Ovary (tissue), 10 donors: ENCODE measurements around the gene IFNG-AS1. TPM values are rescaled to one million over a fixed set of nuclear protein-coding genes. Genes with fewer than 3 reads are reported as not detected.

ENCODE experiments used
- DNase-seq, 5 donors: peaks; one replicate each; pipeline ENCODE4 v3.0.0-alpha.2; 2019 to 2020
- H3K27ac ChIP-seq, 2 donors: fragments of 200-600 bp; one replicate each; pipeline versions ENCODE4 v1.5.1 to v1.8.0; 2019 to 2022
- H3K27me3 ChIP-seq: fragments of 200-600 bp; one replicate; pipeline ENCODE4 v1.8.0; 2022
- H3K36me3 ChIP-seq: fragments of 200-600 bp; sonication (generic); one replicate; pipeline ENCODE4 v1.5.1; 2019
- H3K4me1 ChIP-seq: one replicate; pipeline ENCODE4 v1.8.1; 2013; ENCODE audit warnings: mild to moderate bottlenecking, moderate library complexity; ENCODE audit not compliant: insufficient read depth
- H3K4me3 ChIP-seq: fragments of 200-600 bp; sonication (generic); one replicate; pipeline ENCODE4 v1.5.1; 2017
- H3K9me3 ChIP-seq, 2 donors: fragments of 200-600 bp in 1 of 2; sonication (generic) in 1 of 2; one replicate each; pipeline versions ENCODE4 v1.5.1 to v1.8.1; 2013 to 2019; ENCODE audit warnings: mild to moderate bottlenecking in 1 of 2, moderate library complexity in 1 of 2
- CTCF ChIP-seq, 3 donors: fragments of 450-650 bp in 2 of 3; fragments of 200-600 bp in 1 of 3; IDR thresholded peaks; one replicate each; pipeline versions ENCODE4 v1.5.1 to v1.8.0; 2016 to 2022; ENCODE audit warnings: antibody characterized with exemption in 3 of 3, mild to moderate bottlenecking in 1 of 3
- EP300 ChIP-seq: sonication (generic); formaldehyde crosslinking; IDR thresholded peaks from one replicate; pipeline ENCODE4 v1.6.1; 2017; ENCODE audit warnings: antibody characterized with exemption
- POLR2A ChIP-seq: fragments of 450-650 bp; IDR thresholded peaks from one replicate; pipeline ENCODE4 v1.6.1; 2017; ENCODE audit warnings: antibody characterized with exemption, mild to moderate bottlenecking, moderate library complexity
- WGBS, 3 donors: extraction: QIAGEN DNeasy Blood & Tissue Kit in 1 of 3; methylation state at CpG; one replicate each; pipeline versions ENCODE4 v1.1.5 to v1.1.7; 2013 to 2017; 5-methylcytosine and 5-hydroxymethylcytosine counted together
- intact Hi-C, 4 donors: fragments of 100-400 bp; cut with DNase I; formaldehyde crosslinking; loops; one replicate each; pipeline versions ENCODE4 v1.11.0 to v1.15.1; 2022 to 2023
- long read RNA-seq, 3 donors: library from polyadenylated mRNA in 2 of 3; unstranded in 2 of 3; transcript quantifications; one replicate each; pipeline ENCODE4 v2.0.0 and lab custom pipeline, GENCODE V29; 2021 to 2026
- polyA plus RNA-seq, 2 donors: library from polyadenylated mRNA; stranded (reverse); fragments of 200-250 nt in 1 of 2; fragments of 350-450 nt in 1 of 2; fragmentation: Illumina TruSeq in 1 of 2; extraction: RNeasy Lipid Tissue Mini Kit (QIAGEN cat#74804) in 1 of 2; gene quantifications; one replicate each; pipeline ENCODE4 v1.2.3, GENCODE V29; 2013 to 2014
- total RNA-seq, 7 donors: library from RNA; depleted of rRNA in 2 of 7; stranded (reverse); fragments of >200 nt in 2 of 7; fragmentation: NEBNext Ultra II Directional in 3 of 7; extraction: Animal tissue kit (Norgen Biotek cat#: 25700) in 3 of 7; gene quantifications; one replicate each; pipeline versions ENCODE4 v1.1.0 to v1.2.4, GENCODE V29; 2016 to 2023
- donor health status: DM: no; HTN: no; CAD: no; lungs with moderate emphysema.
- donor health status: DM: no; HTN: no; CAD: no.
- donor health status: Bipolar disorder and iron deficiency.
- donor health status: DM: yes; HTN: yes; CAD: no.
- donor health status: DM: no; HTN: no; CAD: no.
- donor health status: DM: yes; HTN: yes; CAD: no.

Gene IFNG-AS1
- not detected for total RNA-seq
- not detected for polyA plus RNA-seq
- long read RNA-seq, donor 1, partial matches to known transcripts: 0 of 1 reads
- long read RNA-seq, donor 1, other reads (novel, unspliced or antisense): 1 of 1 reads
- long read RNA-seq, donor 2: 0 reads
- long read RNA-seq, donor 3: 0 reads

GRCh38 chr12:67989184-67989920 is at the start of gene IFNG-AS1:
Gene IFNG-AS1 (plus strand): TSS chr12:67989447.
- Histone ChIP-seq H3K9me3 (no peaks in the 10 kb centered on the region), H3K27me3 (no peaks in the 10 kb centered on the region), H3K4me3 (no peak within 1 kb of the TSS), H3K4me1 (no peaks in the 10 kb centered on the region), H3K36me3 (no peaks in the 10 kb centered on the region), H3K27ac (no peak within 1 kb of the TSS)
- TF ChIP-seq POLR2A (no peak), CTCF (IDR thresholded peaks at IDR 0.05) (no peak), EP300 (no peak)
- WGBS, 3 donors: 46 to 48% (median 47%) methylated on average over 7 of the region's 7 CpGs
- no peak for DNase-seq
- intact Hi-C loops: no loop called here

GRCh38 chr12:67939611-67940010 is 49.6 kb upstream of the IFNG-AS1 start:
- no peak for TF ChIP-seq EP300
- TF ChIP-seq POLR2A: no peak
- TF ChIP-seq CTCF (IDR thresholded peaks at IDR 0.05): no peak
- intact Hi-C loops: loop anchor here in 2 of 4 donors (10.0 kb wide), 3 partner anchors 285 to 585 kb away; no protein-coding TSS in a partner anchor
- Histone ChIP-seq H3K9me3 (no peaks in the 10 kb centered on the region), H3K4me1 (no peaks in the 10 kb centered on the region), H3K27me3 (no peaks in the 10 kb centered on the region), H3K4me3 (no peak overlapping the region), H3K27ac (no peak overlapping the region), H3K36me3 (no peaks in the 10 kb centered on the region)
- no peak for DNase-seq
- WGBS, 3 donors: 49 to 60% (median 55%) methylated on average over 2 of the region's 2 CpGs

- 32 to 44% (median 39%) methylated on average over 3 of the region's 3 CpGs for whole genome bisulfite sequencing, 3 donors
- Histone ChIP-seq H3K4me3 (no peak overlapping the region), H3K4me1 (no peaks in the 10 kb centered on the region), H3K27me3 (no peaks in the 10 kb centered on the region), H3K36me3 (no peaks in the 10 kb centered on the region), H3K27ac (no peak overlapping the region), H3K9me3 (no peaks in the 10 kb centered on the region)
- TF ChIP-seq POLR2A: no peak
- TF ChIP-seq CTCF (IDR thresholded peaks at IDR 0.05): no peak
- TF ChIP-seq EP300: no peak
- intact Hi-C loops: loop anchor here in 2 of 4 donors (10.0 kb wide), 3 partner anchors 286 to 586 kb away; no protein-coding TSS in a partner anchor
- DNase-seq: no peak
Measured at GRCh38 chr12:67940780-67941243, 48.4 kb upstream of the IFNG-AS1 start.

GRCh38 chr12:67942724-67943123 is 46.5 kb upstream of the IFNG-AS1 start:
- WGBS, 3 donors: 79 to 88% (median 80%) methylated on average over 3 of the region's 3 CpGs
- no peak overlapping the region for H3K4me3 ChIP-seq
- no peaks in the 10 kb centered on the region for H3K27me3 ChIP-seq
- no peak overlapping the region for H3K27ac ChIP-seq
- DNase-seq: no peak
- no peaks in the 10 kb centered on the region for H3K4me1 ChIP-seq
- H3K9me3 ChIP-seq: no peaks in the 10 kb centered on the region
- TF ChIP-seq CTCF (IDR thresholded peaks at IDR 0.05): no peak
- no peak for TF ChIP-seq POLR2A
- no peak for TF ChIP-seq EP300
- intact Hi-C loops: loop anchor here in 2 of 4 donors (10.0 kb wide), 3 partner anchors 288 to 588 kb away; no protein-coding TSS in a partner anchor
- no peaks in the 10 kb centered on the region for H3K36me3 ChIP-seq
